CD4-positive, alpha-beta T cell treated with Interleukin-4 for 4 hours (primary cell): ENCODE measurements around the gene IRAK1BP1.
A peak's percentile ranks its signal among the peaks of the same experiment; 100 is the strongest.
"Not testable (repeated sequence)": the region's sequence is repeated elsewhere in the genome, so short reads cannot be mapped to it uniquely, and the experiment has no call there.

Source experiments
- DNase-seq: peaks from one replicate; pipeline ENCODE4 v3.0.0-alpha.2; 2020

The IRAK1BP1 gene, protein sequence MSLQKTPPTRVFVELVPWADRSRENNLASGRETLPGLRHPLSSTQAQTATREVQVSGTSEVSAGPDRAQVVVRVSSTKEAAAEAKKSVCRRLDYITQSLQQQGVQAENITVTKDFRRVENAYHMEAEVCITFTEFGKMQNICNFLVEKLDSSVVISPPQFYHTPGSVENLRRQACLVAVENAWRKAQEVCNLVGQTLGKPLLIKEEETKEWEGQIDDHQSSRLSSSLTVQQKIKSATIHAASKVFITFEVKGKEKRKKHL

DNA sequence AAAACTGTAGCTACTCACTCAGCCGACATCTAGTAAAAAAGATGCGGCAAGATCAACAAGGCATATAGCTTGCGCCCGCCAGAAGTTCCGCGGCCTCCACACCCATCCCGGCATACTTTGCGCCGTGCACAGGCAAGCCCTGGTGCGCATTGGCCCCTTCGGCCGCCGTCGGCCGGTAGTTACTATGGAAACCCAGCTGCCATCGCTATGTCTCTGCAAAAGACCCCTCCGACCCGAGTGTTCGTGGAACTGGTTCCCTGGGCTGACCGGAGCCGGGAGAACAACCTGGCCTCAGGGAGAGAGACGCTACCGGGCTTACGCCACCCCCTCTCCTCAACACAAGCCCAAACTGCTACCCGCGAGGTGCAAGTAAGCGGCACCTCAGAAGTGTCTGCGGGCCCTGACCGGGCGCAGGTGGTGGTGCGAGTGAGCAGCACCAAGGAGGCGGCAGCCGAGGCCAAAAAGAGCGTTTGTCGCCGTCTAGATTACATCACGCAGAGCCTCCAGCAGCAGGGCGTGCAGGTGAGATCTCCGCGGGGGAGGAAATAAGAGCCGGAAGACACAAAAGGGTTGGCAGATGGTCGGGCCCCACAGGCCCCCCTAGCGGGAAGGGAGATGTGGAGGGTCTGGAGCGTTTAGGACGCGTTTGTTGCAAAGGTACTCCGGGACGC, at the start of gene IRAK1BP1:
TSS of gene IRAK1BP1 (plus strand) at position 182 of the 671 bp plus-strand sequence. CDS start at position 208, 26 bp downstream.
- DNase-seq: peak; percentile 84

DNA sequence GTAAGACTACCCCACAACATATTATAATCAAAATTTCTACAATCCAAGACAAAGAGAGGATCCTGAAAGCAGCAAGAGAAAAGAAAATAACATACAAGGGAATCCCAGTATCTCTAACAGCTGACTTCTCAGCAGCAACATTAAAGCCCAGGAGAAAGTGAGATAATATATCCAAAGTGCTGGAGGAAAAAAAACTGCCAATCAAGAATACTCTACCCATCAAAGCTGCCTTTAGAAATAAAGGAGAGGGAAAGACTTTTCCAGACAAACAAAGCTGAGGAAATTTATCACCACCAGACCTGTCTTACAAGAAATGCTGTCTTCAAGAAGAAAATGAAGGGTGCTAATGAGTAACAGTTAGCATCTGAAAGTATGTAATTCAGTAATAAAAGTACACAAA, 43.3 kb upstream of the IRAK1BP1 start:
- no peak for DNase-seq

DNA sequence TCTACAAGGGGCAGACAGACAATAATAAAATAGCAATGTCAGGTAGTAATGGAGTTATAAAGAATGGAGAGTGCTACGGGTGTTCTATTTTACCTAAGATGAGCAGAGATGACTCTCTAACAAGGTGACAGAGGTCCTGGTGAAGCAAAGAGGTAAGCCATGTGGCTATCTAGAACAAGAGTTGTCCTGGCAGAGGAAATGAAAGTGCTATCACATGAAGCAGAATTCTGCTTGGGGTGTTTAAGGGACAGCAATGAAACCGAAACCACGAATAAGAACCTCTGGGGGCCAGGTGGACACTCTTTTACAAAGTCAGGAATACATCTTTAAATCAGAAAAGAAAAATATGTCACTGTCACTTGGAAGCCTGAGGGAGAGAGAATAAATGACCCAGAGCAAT, 37.9 kb upstream of the IRAK1BP1 start:
- DNase-seq: no peak

DNA sequence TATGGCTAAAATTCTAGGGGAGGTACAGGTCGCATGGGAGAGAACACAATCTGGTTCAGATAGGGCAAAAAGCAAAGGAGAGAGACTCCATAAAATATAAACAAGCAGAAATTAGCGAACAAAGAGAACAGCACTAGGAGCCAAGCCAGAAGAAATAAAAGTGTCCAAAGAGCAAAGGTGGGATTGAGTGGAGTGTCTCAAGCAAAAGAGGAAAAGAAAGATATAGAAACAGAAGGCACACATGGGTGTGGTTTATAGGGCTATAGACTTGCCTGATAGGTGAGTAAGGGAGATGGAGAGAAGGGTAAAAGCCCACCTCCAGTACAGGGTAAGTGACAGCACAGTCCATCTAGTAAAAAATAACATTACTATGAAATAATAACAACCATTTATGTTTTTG, 36.5 kb upstream of the IRAK1BP1 start:
- no peak for DNase-seq

DNA sequence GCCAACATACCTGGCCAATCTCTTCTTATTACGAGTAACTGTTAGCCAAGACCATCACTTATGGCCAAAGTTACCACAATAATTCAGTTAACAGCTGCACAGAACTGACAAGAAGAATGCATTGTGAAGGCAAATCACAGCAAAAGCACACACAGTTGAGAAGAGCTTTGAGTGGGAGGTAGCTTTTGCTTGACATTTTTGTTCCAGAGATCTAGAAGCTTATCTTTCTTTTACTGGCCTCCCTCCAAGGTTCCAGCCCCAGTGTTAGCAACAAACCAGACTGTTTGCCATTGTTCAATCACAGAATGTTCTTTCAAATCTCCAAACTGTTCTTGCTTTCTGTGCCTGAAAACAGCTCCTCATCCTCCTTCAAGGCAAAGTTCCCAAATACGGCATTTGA, 35.9 kb upstream of the IRAK1BP1 start:
- no peak for DNase-seq

DNA sequence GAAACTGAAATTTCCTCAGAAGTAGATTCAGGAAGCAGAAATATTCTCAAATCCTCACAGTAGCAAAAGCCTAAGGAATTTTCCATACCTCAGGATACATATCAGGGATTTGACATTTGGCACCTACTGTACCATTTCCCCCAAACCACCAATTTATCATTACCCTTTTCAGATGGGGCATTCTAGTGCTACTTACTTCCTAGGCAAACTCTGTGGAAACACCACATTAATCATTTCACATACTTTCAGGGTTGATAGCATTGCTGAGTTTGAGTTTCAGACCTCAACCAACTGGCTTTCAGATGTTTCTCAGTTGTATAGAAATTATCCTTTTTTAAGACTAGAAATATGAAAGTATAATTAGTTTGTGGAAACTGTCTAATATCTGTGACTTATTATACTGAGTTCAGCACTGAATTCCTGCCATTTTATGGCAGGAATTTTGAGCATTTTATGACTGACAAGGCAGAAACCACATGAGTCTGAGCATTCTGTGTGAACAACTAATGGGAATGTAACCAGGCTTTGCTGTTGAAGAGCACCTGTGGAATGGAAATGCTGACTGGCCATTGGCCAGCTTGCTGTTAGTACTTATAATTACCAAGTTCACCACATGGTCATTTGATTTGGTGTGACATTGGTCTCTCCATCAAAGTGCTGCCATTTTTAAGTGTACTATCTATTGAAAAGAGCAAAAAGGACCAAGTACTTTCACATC, 35.1 kb upstream of the IRAK1BP1 start:
- no peak for DNase-seq

DNA sequence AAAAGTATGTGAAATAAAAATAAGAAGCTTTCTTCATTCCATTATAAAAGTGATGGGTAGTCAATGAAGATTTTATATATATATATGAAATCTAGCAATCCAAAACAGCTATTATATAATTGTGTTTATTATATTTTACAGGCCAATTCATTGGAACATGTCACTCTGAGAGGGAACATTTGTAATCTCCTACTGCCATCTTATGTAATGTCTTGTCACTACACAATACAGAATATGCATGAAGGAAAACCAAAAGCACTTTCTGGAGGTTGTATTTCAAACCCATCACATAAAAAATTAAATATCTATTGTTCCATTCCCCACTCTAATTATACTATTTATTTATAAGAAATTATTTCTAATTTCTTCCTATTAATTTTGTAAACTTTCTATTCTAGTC, 31.5 kb upstream of the IRAK1BP1 start:
- DNase-seq: no peak

DNA sequence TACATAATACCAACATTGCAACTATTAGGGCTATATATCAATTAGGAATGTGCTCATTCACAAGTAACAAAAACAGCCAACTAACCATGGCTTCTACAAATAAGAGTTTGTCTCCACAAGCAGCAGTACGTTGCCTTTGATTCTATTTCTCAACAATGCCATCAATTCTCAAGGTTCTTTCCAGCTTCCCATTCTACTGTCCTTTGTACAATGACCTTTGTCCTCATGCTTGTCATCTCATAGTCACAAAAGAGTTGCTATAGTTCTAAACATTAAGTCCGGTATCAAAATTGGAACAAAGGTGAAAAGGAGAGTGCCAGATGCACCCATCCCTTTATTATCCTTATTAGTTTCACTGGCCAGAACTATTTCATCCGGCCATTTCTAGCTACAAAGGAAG, 30.8 kb upstream of the IRAK1BP1 start:
- DNase-seq: no peak

DNA sequence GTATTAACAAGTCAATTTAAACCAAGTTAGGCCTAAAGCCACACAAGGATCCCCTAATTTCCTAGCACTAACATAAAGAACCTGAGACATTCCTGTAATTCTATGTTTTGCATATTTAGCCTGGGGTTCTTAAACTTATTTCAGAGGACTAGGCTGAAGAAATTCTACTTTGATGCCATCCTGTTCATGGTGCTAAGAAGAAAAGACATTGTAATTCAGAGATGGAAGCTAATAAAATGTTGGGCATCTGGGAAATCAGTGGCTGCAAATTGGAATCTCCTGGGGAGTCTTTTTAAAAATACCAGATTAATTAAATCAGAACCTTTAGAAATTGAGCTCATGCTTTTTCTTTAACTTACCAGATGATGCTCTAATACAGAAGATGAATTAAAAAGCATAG, 26.2 kb upstream of the IRAK1BP1 start:
- DNase-seq: no peak

DNA sequence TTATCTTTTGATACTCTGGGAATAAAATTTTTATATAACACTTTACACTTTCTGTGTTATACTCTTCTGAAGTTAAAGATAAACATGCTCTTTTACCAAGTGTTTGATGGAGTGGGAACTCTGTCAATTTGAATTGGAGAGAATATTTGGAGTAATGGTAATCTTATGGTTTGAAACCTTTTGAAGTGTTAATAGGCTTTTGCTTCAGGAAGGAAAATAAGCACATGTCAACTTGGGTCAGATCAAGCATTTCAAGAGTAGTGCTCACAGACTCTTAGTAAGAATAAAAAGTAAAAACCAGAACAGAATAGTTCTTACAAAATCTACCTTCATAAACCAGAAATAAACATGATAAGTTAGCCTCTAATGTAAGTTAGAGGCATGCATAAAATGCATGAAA, 24.4 kb upstream of the IRAK1BP1 start:
- no peak for DNase-seq

DNA sequence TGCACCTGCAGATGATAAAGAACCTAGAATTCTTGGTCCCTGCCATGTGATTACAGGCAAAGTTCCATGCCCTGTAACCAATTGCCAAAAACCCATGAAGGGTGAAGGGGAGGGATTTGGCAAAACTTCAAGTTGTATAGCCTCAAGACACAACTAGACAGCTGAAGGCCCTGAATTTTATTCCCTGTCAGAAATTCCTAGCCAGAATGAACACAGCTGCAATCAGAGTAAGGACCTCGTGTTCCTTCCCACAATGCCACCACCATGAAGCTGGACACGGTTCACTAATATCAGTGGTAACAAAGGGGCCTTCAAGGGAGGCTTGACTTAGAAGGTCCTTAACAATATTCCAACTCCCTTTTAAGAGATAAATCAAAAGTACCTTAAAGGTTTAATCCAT, 22.5 kb upstream of the IRAK1BP1 start:
- DNase-seq: no peak

DNA sequence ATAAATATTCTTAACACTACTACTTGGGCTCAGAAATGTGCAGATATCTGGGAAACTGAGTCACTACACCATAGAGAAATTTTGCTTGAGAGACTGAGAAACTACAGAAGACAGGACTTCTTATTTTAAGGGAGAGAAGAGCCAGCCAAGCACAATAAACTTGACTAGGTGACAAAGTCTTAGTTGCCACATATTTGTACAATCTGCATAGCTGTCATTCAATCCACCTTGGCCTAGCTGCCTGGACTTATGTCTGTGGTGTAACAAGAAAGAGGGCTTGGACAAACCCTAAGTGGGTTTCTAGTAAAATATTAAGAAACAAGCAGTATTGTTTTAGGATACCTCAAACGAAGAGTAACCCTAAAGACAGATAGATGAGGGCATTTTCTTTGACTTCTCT, 21.8 kb upstream of the IRAK1BP1 start:
- DNase-seq: no peak

DNA sequence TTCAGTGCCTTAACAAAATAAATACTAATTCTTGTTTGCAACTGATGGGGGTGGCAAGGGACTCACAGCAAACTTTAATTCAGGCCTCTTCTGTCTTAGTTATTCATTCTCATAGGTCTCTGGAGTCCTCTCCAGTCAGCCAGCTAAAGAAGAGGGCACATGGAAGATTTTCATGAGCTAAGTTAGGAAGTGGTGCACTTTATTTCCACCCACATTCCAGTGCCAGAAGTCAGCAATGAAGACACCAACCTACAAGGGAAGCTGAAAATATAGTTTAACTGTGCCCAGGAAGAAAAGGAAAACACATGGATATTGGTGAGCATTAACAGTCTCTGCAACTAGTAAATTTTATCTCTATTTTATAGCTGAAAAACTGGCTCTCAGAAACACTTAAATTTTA, 16.7 kb upstream of the IRAK1BP1 start:
- DNase-seq: no peak

DNA sequence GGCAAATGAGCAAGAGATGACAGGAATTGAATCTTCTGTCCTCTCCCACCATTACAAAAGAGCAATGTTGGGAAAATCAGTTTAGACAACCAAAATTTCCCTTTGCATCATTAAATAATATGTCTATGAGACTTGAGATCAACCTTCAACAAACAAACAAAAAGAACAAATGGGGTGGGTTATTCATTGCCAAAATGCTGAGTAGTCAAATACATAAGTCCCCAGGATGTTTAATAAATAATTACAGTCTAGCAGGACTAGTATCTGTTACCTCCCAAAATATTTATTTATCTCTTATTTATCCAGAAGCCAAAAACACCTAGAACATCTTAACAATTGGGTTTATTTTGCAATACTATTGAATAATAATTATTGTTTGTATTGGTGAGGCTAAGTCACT, 16.2 kb upstream of the IRAK1BP1 start:
- DNase-seq: no peak

DNA sequence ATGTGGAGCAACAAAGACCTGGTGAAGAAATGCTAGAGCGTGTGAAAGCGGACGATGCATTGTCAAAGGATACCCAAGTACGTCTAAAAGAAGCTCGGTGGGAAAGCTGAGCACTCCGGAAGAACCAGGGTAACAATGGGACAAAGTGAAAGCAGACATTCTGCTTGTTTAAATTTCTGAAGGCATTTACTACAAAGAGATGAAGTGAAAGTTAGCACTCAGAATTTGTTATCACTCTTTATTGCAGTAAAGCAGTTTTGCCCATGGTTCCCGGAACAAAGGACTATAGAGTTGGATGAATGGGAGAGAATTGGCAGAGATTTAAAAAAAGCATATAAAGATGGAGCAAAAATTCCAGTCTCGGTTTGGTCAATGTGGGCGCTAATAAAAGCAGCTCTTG, 12.8 kb upstream of the IRAK1BP1 start:
- DNase-seq: no peak

DNA sequence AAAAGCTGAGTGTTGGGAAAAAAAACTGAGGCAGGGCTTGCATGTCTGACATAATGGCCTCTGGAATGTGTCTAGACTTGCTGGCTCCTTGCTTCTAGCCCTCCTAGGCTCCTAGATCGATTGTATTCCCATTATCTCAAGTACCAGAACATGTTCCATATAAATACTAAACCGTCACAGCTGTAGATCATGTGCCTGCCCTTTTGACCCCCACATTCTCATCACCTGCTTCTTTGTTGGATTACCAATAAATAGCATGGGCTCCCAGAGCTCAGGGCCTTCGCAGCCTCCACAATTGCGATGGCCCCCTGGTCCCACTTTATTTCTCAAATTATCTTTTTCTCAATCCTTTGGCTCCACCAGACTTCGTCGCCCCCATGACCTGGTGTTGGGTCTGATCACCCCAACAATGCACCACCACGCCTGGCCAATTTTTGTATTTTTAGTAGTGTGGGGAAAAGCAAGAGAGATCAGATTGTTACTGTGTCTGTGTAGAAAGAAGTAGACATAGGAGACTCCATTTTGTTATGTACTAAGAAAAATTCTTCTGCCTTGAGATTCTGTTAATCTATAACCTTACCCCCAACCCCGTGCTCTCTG, 8.9 kb upstream of the IRAK1BP1 start:
- not testable (repeated sequence) for DNase-seq

DNA sequence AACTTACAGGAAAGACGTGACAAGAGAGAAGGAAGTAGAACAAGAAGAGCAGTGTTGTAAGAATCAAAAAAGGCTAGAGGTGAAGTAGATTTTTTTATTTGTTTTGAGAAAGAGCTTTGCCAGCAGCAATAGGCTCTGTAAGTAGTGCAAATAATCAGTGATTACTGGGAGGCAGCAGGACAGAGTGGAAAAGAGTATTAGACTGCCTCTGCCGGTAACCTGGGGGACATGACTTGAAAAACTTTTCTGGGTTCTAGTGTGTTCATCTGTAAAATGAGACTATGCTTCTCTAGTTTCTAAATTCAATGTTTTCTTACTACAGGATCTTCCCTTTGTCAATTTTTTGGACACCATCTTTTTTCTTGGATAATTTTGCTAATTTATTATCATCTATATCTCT, 5.8 kb upstream of the IRAK1BP1 start:
- DNase-seq: no peak

DNA sequence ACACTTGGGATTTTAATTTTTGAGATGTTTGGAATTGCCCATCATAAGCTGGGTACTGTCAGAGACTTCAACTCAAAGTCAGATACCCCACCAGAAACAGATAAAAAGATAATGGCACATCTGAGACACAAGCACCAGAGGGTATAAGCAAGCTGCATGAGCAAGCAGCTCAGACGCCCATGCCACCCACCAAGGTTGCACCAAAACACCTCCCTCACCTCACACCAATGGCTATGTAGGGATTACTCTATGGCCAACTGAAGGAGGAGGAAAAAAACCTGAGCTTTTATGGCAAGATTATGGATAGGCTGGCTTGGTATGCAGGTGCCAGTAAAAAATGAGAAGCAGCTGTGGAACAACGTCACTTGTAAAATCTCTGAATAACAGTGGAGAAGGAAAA, 3.8 kb upstream of the IRAK1BP1 start:
- no peak for DNase-seq

DNA sequence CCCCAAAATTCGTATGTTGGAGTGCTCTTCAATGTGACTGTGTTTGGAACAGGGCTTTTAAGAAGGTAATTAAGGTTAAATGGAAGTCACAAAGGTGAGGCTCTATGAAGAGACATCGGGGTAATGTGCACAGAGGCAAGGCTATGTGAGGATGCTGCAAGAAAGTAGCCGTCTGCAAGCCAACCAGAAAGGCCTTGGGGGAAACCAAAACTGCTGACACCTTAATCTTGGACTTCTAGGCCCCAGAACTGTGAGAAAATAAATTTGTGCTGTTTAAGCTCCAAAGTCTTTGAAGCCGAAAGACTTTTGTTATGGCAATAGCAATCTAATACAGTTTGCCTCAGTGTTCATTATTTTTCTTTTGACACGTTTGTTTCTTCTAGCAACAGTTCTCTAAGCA, 2.4 kb upstream of the IRAK1BP1 start:
- DNase-seq: no peak

DNA sequence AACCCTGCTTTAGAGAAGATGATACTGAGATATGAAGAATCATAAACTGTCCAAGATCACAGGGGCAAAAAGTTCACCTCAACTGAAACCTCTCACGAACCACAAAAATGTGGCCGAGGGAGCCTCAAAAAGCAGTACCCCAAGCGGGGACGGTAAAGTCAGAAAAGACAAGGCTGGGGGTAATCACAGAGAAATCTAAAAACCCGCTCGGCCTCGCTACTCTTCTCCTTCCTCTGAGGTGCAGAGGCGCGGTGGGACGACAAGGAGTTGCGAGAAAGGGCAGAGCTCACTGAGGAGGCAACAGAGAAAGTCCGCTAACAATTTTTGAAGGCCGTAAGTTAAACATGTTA, 356 bp upstream of the IRAK1BP1 start:
- no peak for DNase-seq

DNA sequence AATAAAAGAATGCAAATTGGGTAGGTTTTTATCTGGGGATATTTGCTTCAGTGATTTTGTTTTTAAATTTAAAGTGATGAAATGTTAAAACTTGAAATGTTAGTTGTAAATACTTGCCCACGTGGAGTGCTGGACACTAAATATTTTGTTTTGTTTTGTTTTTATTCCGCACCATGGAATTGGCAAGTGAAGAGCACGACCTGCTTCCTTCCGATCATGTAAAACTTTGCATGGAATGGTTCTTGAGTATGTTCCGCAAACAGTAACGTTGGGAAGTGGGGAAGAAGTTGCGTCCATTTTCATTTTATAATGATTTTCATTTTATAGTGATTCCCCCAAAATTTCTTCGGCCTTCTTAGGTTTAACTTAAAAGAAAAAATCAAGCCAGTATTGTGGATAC, 765 bp downstream of the IRAK1BP1 start:
- DNase-seq: no peak

DNA sequence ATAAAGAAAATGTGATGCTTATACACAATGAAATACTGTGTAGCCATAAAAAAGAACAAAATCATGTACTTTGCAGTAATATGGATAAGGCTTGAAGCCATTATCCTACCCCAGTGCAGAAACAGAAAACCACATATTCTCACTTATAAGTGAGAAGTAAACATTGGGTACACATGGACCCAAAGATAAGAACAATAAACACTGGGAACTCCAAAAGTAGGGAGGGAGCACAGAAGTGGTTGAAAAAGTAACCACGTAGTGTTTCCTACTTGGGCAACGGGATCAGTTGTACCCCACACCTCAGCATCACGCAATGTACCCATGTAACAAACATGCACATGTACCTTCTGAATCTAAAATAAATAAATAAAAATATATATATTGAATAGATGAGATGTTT, 8.2 kb downstream of the IRAK1BP1 start:
- no peak for DNase-seq

DNA sequence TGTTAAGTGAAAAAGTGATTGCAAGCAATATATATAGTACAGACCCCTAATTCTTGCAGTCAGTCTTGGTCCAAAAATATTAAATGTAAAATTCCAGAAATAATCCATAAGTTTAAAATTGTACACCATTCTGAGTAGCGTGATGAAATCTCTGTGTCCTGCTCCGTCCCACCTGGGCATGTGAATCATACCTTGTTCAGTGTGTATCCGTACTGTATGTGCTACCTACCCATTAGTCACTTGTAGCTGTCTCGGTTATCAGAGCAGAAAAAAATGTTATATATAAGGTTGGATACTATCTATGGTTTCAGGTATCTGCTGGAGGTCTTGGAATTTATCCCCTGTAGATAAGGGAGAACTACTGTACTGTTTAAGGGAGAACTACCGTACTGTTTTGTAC, 16.3 kb downstream of the IRAK1BP1 start:
- DNase-seq: no peak

DNA sequence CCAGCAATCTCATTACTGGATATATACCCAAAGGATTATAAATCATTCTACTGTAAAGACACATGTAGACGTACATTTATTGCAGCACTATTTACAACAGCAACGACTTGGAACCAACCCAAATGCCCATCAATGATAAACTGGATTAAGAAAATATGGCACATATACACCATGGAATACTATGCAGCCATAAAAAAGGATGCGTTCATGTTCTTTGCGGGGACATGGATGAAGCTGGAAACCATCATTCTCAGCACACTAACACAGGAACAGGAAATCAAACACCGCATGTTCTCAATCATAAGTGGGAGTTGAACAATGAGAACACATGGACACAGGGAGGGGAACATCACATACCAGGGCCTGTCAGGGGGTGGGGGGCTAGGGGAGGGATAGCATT, 22.6 kb downstream of the IRAK1BP1 start:
- not testable (repeated sequence) for DNase-seq
